Naive thymus-derived CD8-positive, alpha-beta T cell (primary cell): ENCODE results near the gene PDE11A. TPM values are rescaled to one million over a fixed set of nuclear protein-coding genes. Genes with fewer than 3 reads are reported as not detected.

Experiments
- ATAC-seq, 2 donors: fragments of 150-1000 bp; cut with Tn5 transposase in 1 of 2; sonication (Bioruptor Pico), chemical (Tn5 transposase) in 1 of 2; 1 replicate in 1 of 2; 2 replicates in 1 of 2; pipeline ENCODE4 v1.10.0; 2021; ENCODE audit warnings: mild to moderate bottlenecking in 2 of 2, moderate library complexity in 2 of 2
- POLR2A ChIA-PET: fragments of 350-600 bp; sonication (Branson Sonifier 250); formaldehyde crosslinking; loops from one replicate; lab custom pipeline; 2021; ENCODE audit warnings: antibody characterized with exemption; lab: Charles Lee
- DNase-seq, 10 donors: peaks; one replicate each; pipeline versions ENCODE4 v3.0.0 to v3.0.0-alpha.2; 2020 to 2022
- H3K27ac Mint-ChIP-seq, 10 donors: one replicate each; pipeline ENCODE4 v1.8.0; 2020 to 2022; ENCODE audit warnings: mild to moderate bottlenecking in 10 of 10, mixed read lengths in 10 of 10, moderate library complexity in 4 of 10, inconsistent platforms in 1 of 10
- H3K27me3 Mint-ChIP-seq, 5 donors: one replicate each; pipeline ENCODE4 v1.8.0; 2021 to 2022; ENCODE audit warnings: mixed read lengths in 5 of 5
- H3K36me3 Mint-ChIP-seq, 3 donors: one replicate each; pipeline ENCODE4 v1.8.0; 2020 to 2022; ENCODE audit warnings: mixed read lengths in 3 of 3, mild to moderate bottlenecking in 2 of 3, inconsistent platforms in 1 of 3
- H3K4me1 Mint-ChIP-seq, 4 donors: one replicate each; pipeline ENCODE4 v1.8.0; 2021 to 2022; ENCODE audit warnings: mixed read lengths in 4 of 4
- H3K4me3 Mint-ChIP-seq, 10 donors: one replicate each; pipeline ENCODE4 v1.8.0; 2020 to 2022; ENCODE audit warnings: mild to moderate bottlenecking in 10 of 10, mixed read lengths in 10 of 10, moderate library complexity in 6 of 10, inconsistent platforms in 1 of 10
- H3K9me3 Mint-ChIP-seq, 9 donors: one replicate each; pipeline ENCODE4 v1.8.0; 2020 to 2022; ENCODE audit warnings: mixed read lengths in 9 of 9, mild to moderate bottlenecking in 3 of 9, inconsistent platforms in 1 of 9, moderate library complexity in 1 of 9
- polyA plus RNA-seq, 3 donors: library from polyadenylated mRNA; unstranded; fragments of 300-500 nt; fragmentation: Illumina TruSeq; gene quantifications; one replicate each; pipeline ENCODE4 v1.2.3, GENCODE V29; 2021
- total RNA-seq, 8 experiments: library from RNA in 2 of 8; stranded (reverse) in 2 of 8; gene quantifications; one replicate each; pipeline ENCODE4 v1.2.3 and lab custom pipeline; 2021 to 2026

The PDE11A gene
- total and polyA plus RNA-seq, 5 experiments from 2014 or later, result not detected

DNA sequence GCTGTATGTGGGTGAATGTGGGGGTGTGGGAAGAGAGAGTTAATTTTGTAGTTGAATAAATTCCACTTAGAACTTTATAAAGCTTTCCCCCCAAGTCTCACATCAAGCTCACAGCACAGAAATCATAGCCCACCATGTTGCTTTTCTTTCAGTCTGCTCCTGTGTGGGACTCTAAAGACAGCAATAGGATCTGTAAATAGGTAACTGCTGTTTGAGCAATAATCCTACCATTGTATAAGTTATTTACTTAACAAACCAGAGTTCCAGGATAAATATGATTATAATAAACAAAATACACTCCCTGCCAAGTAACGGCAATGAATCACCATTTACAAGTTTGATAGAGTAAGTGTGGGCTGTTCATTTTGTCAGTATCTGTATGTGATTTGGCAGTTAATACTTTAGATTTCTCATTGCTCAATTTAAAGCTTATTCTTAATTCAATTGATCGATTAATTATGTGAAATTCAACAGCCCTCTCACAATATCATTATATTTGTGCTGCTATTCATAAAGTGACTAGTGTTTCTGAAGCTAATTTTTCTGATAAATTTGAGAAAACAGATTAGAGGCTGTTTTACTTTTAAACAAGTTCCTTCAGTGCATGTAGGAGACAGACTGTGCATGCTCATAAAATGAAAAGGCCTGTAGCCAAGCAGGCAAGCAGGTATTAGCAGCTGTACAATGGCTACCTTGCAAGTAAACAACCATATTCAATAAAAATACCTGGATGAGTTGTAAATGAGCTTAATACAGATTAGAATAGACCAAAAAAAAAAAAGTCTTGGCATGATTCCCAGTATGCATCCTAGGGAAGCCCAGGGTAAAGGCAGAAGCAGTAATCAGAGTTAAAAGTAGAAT lies 142.7 kb downstream of the PDE11A start:
- Mint-ChIP-seq H3K4me1 (no peaks in the 10 kb centered on the region), H3K9me3 (peaks cover 0 to 15% (median 0%) of the 10 kb centered on the region in 9 donors), H3K4me3 (no peak overlapping the region), H3K36me3 (no peaks in the 10 kb centered on the region), H3K27me3 (peaks cover 0 to 29% (median 10%) of the 10 kb centered on the region in 5 donors), H3K27ac (no peak overlapping the region)
- POLR2A ChIA-PET, result no interaction called here
- DNase-seq (no peak), ATAC-seq (no peak)

DNA sequence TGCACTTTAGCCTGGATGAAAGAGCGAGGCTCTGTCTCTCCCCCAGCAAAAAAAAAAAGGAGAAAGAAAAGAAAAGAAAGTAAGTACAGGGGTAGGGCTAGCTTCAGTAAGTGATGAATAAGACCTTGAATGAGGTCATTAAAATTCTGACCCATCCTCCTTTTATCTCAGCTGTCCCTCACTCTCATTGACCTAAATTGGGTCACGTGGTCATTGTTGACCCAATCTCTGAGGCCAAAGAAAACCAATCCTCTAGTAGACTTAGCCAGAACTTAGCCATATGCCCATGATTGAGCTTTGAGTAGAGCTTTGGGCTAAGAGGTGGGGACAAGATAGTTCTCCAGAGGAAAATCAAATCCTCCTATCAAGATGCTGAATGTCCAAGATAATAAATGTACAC lies 149.3 kb downstream of the PDE11A start:
- POLR2A ChIA-PET, result no interaction called here
- Mint-ChIP-seq H3K4me1 (no peaks in the 10 kb centered on the region), H3K36me3 (no peaks in the 10 kb centered on the region), H3K9me3 (peaks cover 0 to 9% (median 0%) of the 10 kb centered on the region in 9 donors), H3K27ac (no peak overlapping the region), H3K27me3 (peaks cover 3 to 11% (median 7%) of the 10 kb centered on the region in 5 donors), H3K4me3 (no peak overlapping the region)
- DNase-seq (no peak), ATAC-seq (no peak)

DNA sequence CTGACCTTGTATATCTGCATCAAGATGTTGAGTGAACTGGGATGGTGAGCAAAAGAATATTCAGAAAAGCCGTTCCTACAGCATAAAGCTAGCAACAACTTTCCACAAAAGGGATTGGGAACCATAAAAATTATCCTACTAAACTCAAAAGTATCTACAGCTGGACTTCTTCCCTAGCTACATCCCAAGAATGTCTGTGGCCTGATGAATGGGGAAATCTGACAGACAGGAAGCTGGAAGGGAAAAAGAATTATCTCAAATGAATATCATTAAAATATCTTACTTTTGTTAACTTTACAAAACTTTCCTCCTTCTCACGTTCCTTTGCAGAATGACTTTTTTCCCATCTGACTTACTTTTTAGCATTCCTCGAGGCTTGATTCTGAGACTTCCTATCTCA lies 150.9 kb downstream of the PDE11A start:
- Mint-ChIP-seq H3K27me3 (peaks cover 3 to 11% (median 10%) of the 10 kb centered on the region in 5 donors), H3K4me3 (no peak overlapping the region), H3K27ac (no peak overlapping the region), H3K36me3 (no peaks in the 10 kb centered on the region), H3K4me1 (no peaks in the 10 kb centered on the region), H3K9me3 (peaks cover 0 to 9% (median 0%) of the 10 kb centered on the region in 9 donors)
- DNase-seq, result no peak
- ATAC-seq, result no peak
- POLR2A ChIA-PET, result no interaction called here

DNA sequence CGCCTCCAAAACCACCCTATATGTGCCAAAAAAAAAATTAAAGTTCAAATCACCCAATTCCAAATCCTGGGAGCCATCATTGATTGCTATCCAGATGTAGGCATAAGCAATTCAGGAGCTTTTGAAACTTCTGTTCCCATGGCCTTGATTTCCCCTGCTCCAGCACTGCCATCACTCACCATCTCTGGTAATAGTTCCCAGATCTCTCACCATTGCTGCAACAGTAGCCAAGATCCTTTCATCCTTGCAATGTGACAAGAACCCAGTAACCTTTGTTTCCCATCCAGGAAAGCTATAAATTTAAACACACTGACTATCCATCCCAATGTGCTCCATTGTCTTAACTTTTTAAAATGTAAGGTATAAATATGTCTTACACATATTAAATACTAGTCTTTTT lies 155.4 kb downstream of the PDE11A start:
- POLR2A ChIA-PET, result no interaction called here
- H3K4me3 Mint-ChIP-seq, result no peak overlapping the region
- no peak overlapping the region for H3K27ac Mint-ChIP-seq
- no peaks in the 10 kb centered on the region for H3K4me1 Mint-ChIP-seq
- peaks cover 0 to 13% (median 5%) of the 10 kb centered on the region in 5 donors for H3K27me3 Mint-ChIP-seq
- no peaks in the 10 kb centered on the region for H3K36me3 Mint-ChIP-seq
- no peak for DNase-seq
- ATAC-seq, result no peak
- peaks cover 0 to 2% (median 0%) of the 10 kb centered on the region in 9 donors for H3K9me3 Mint-ChIP-seq

DNA sequence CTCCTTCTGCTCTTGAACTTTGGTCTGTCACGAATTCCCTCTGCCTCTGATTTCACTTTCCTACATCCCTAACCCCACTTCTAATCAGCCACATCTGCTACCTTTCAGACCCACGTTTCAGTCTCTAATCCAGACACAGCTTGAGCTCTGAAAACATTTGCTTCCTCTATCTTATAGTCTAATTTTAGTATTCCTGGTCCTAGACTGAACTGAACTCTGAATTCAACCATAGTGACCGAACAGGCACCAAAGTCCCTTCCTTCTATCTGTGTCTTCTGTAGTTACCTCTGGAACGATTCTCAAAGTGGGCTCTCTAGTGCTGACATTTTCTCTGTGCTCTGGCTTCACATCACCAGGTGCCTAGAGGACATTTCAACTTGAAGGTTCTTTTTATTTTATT lies 156.2 kb downstream of the PDE11A start:
- H3K4me1 Mint-ChIP-seq, result no peaks in the 10 kb centered on the region
- no peak overlapping the region for H3K4me3 Mint-ChIP-seq
- POLR2A ChIA-PET, result no interaction called here
- ATAC-seq (no peak), DNase-seq (no peak)
- peaks cover 0 to 7% (median 4%) of the 10 kb centered on the region in 5 donors for H3K27me3 Mint-ChIP-seq
- H3K27ac Mint-ChIP-seq, result no peak overlapping the region
- H3K36me3 Mint-ChIP-seq, result no peaks in the 10 kb centered on the region
- H3K9me3 Mint-ChIP-seq, result no peaks in the 10 kb centered on the region

DNA sequence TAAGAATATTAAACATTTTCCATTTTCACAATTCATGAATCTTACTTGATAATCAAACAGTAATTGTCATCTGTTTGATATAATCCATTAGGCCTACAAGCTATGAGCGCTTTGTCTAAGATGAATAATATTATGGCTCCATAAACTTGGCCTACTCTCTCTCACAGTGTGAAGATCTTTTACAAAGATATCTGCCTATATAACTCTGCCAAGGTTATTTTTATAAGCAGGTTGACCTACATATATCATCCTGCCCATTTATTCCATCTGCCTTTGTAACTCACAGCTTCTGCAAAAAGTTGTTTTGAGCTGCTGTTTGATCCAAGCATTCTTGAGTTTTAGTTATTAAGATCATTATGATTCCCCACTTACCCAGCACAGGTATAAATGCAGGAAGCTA lies 158.3 kb downstream of the PDE11A start:
- DNase-seq, result no peak
- H3K36me3 Mint-ChIP-seq, result no peaks in the 10 kb centered on the region
- POLR2A ChIA-PET, result no interaction called here
- H3K4me1 Mint-ChIP-seq, result no peaks in the 10 kb centered on the region
- H3K4me3 Mint-ChIP-seq, result no peak overlapping the region
- ATAC-seq, result no peak
- H3K27me3 Mint-ChIP-seq, result peaks cover 0 to 7% (median 4%) of the 10 kb centered on the region in 5 donors
- H3K27ac Mint-ChIP-seq, result no peak overlapping the region
- H3K9me3 Mint-ChIP-seq, result no peaks in the 10 kb centered on the region

DNA sequence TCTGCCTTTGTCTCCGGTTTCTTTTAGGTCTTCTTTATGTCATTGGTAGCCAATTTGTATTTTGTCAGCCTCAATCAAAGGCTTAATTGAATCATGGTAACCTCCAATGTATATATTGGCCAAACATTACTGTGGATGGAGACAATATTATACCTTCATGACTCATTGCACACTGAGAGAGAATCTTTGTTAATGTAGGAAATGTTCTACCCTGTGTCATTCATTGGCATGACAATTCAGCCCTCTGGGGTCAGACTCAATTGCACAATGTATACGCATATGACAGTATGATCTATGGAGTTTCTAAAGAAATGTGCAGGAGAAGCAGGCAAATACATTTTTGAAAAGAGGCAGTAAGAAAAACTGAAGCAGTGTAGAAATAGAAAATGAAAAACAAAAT lies 162.6 kb downstream of the PDE11A start:
- Mint-ChIP-seq H3K27ac (no peak overlapping the region), H3K36me3 (no peaks in the 10 kb centered on the region), H3K9me3 (no peaks in the 10 kb centered on the region), H3K27me3 (no peaks in the 10 kb centered on the region), H3K4me3 (no peak overlapping the region), H3K4me1 (peaks cover 4 to 9% (median 7%) of the 10 kb centered on the region in 4 donors)
- DNase-seq, result no peak
- POLR2A ChIA-PET, result no interaction called here
- no peak for ATAC-seq

DNA sequence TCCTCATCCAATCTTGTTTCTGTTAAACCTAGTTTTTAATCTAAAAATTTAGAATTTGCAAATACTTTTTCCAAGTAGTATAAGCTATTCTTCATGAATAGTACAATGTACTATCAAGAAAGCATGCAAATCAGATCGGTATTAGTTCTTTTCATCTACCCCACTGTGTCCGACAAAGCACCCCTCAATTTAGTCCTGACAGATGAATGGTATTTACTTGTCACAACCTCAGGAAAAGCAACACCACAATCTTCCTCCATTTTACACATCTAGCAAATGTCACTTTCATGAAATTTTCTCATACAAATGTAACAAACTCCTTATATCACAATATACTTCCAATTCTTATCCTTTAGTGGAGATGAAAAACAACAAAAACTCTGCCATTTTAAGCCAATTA lies 163.8 kb downstream of the PDE11A start:
- Mint-ChIP-seq H3K36me3 (no peaks in the 10 kb centered on the region), H3K9me3 (no peaks in the 10 kb centered on the region), H3K4me1 (peaks cover 4 to 9% (median 7%) of the 10 kb centered on the region in 4 donors), H3K27ac (no peak overlapping the region), H3K4me3 (no peak overlapping the region), H3K27me3 (no peaks in the 10 kb centered on the region)
- POLR2A ChIA-PET, result no interaction called here
- DNase-seq (no peak), ATAC-seq (no peak)

DNA sequence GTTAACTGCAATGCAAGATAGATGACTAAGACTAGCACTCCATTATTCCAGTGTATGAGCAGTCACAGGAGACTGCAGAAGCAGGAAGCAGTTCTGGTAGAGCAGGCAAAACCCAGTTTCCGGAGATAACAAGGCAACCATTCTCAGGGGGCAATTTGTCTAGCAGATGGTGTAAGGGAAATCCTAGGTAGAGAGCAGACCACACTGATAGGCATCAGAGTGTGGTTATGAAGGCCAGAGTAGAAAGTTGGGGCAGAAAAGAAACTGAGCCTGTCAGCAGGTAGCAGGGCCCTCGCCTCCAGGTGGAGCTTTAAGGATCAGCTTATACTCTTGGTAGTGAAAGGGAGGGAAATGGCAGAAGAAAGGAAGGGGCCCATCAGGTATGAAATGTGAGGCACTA lies 164.4 kb downstream of the PDE11A start:
- H3K27ac Mint-ChIP-seq, result peak overlapping the region in 4 of 10 donors; percentile 3 to 61 (median 22)

DNA sequence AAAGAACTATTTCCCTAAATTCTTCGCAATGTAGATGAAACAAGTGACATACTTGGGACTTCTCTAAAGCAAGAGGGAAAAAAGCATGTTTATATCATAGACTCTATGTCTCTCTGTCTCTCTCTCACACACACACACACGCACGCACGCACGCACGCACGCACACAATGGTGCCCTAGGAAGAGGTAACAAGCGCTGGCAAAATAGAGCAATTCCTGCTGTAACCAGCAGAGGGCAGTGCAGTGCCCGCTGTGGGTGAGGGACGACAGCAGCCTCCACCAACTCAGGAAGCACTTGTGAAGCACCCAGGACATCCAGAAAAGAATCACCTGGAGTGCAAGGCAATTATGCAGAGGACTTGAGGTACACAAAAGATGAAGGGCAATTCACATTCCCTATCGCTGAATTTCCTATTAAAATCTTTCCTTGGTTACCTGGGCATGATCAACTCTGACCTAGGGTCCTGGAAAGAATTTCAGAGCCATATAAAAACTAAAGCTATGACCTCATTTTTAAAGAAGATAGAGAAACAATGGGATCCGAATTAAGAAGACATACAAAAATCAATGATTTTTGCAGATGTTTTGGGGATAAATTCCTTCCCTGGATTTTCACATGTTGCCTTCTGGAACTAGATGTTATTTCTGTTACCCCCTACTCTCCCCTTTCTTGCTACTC lies 166.4 kb downstream of the PDE11A start:
- no peaks in the 10 kb centered on the region for H3K36me3 Mint-ChIP-seq
- ATAC-seq (peak; percentile 59 to 72), DNase-seq (peak; percentile 5 to 68 (median 35))
- POLR2A ChIA-PET, result no interaction called here
- peaks cover 4 to 9% (median 7%) of the 10 kb centered on the region in 4 donors for H3K4me1 Mint-ChIP-seq
- H3K9me3 Mint-ChIP-seq, result no peaks in the 10 kb centered on the region
- peaks cover 0 to 15% (median 3%) of the 10 kb centered on the region in 5 donors for H3K27me3 Mint-ChIP-seq
- H3K4me3 Mint-ChIP-seq, result peak overlapping the region in 1 of 10 donors; percentile 16
- H3K27ac Mint-ChIP-seq, result no peak overlapping the region

More for the DNA sequence above, 164.4 kb downstream of the PDE11A start:
- H3K4me1 Mint-ChIP-seq, result peaks cover 4 to 9% (median 7%) of the 10 kb centered on the region in 4 donors
- ATAC-seq (peak in 1 of 2 donors; percentile 40), DNase-seq (no peak)
- POLR2A ChIA-PET, result no interaction called here
- H3K4me3 Mint-ChIP-seq, result no peak overlapping the region
- H3K27me3 Mint-ChIP-seq, result peaks cover 0 to 4% (median 3%) of the 10 kb centered on the region in 5 donors
- no peaks in the 10 kb centered on the region for H3K9me3 Mint-ChIP-seq
- no peaks in the 10 kb centered on the region for H3K36me3 Mint-ChIP-seq

DNA sequence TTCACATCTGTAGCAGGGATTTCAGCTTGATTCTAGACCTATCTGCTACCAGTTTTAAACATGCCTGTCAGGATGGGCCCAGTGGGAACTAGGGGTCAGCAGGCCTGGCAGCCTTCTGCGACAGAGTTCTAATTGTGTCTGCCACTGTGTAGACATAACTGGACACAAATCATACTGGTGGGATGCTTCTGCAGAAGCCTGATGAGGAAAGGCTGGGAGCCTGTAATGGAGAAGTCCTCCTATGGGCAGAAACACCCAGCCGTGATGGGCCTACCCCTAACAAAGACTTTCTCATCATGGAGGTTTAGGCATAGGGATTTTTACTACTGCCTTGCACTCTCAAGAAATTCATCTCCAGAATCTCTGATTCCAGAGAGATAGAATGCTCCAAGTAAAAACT lies 166.9 kb downstream of the PDE11A start:
- no peak for DNase-seq
- no peak for ATAC-seq
- Mint-ChIP-seq H3K4me1 (peaks cover 4 to 9% (median 7%) of the 10 kb centered on the region in 4 donors), H3K27me3 (peaks cover 0 to 15% (median 3%) of the 10 kb centered on the region in 5 donors), H3K36me3 (no peaks in the 10 kb centered on the region), H3K4me3 (peak overlapping the region in 1 of 10 donors; percentile 16), H3K9me3 (no peaks in the 10 kb centered on the region), H3K27ac (no peak overlapping the region)
- POLR2A ChIA-PET, result no interaction called here

DNA sequence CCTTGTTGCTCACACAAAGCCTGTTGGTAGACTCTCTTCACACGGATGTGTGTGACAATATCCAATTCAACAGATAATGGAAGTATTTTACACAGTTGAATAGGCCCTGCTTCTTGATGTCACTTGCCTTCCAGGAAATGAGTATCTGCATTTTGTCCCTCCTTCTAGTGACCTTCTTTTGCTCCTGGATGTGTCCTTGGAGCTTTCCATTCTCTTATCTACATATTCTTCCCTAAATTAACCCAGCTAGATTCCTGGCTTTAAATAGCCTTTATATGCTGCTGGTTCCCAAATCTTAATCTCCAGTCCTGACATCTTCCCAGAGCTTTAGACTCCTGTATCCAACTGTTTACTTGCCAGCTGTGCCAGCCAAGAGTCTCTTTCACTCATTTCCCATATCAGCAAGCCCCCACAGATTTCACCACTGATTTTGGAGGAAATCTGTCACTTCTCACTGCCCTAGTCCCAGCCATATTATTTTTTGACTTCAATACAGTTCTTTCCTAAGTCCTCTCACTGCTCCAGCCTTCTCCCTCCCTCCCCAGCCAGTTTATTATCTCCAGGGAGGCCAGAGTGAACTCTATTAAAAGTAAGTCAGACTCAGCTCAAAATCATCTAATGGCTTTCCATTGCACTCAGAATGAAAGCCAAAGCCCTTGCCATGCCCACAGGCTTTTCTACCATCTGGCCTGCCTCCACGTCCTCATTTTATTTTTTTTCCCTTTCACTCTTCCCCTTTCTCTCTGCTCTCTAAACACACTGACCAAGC lies 170.0 kb downstream of the PDE11A start:
- POLR2A ChIA-PET, result no interaction called here
- no peak for ATAC-seq
- Mint-ChIP-seq H3K27ac (no peak overlapping the region), H3K9me3 (no peaks in the 10 kb centered on the region), H3K4me1 (peaks cover 0 to 3% (median under 1%) of the 10 kb centered on the region in 4 donors), H3K27me3 (peaks cover 0 to 15% (median 3%) of the 10 kb centered on the region in 5 donors), H3K4me3 (no peak overlapping the region), H3K36me3 (no peaks in the 10 kb centered on the region)
- DNase-seq, result no peak
